GM18517 (cell line): ENCODE measurements around the gene WDR91.
"Not testable (repeated sequence)": the region's sequence is repeated elsewhere in the genome, so short reads cannot be mapped to it uniquely, and the experiment has no call there.

Experiments
- ATAC-seq: cut with Tn5 transposase; IDR thresholded peaks from one replicate; pipeline ENCODE4 v1.9.1; 2021; ENCODE audit warnings: mild to moderate bottlenecking, moderate library complexity; ENCODE audit not compliant: unreplicated experiment

WDR91 gene

DNA sequence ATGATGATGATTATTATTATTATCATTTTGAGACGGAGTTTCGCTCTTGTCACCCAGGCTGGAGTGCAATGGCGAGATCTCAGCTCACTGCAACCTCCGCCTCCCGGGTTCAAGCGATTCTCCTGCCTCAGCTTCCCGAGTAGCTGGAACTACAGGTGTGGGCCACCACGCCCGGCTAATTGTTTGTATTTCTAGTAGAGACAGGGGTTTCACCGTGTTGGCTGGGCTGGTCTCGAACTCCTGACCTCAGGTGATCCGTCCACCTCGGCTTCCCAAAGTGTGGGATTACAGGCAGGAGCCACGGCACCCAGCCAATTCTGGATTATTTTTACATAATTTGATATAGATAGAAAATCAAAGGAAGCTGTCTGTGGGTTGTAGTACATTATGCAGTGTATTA is 22.8 kb upstream of the WDR91 start:
- not testable (repeated sequence) for ATAC-seq

GRCh38 chr7:135233570-135233969 is 22.2 kb upstream of the WDR91 start, which contains the start of gene STRA8:
TSS of gene STRA8 (plus strand) at chr7:135233838. CDS start at chr7:135240525, 6,687 bp downstream.
- ATAC-seq: no peak

DNA sequence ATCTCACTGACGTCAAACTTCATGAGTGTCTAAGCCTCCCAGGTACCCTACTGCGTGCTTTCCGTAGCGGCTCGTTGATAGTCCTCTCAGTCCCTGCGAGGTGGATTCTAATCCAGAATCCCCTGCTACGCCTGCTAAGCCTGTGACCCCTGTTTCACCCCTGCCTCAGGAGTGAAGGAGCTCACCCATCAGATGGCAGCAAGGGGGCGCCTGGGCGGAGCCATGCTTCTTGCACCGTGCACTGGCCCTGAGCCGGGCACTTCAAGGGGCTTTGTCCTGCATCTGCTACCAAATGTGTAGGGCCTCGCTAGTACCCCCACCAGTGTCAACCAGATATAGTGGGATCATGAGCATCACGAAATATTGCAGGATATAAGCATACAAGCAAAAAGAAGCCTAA is 21.4 kb upstream of the WDR91 start:
- no peak for ATAC-seq

- no peak for ATAC-seq
Observed at GRCh38 chr7:135232087-135232486, 20.8 kb upstream of the WDR91 start.

DNA sequence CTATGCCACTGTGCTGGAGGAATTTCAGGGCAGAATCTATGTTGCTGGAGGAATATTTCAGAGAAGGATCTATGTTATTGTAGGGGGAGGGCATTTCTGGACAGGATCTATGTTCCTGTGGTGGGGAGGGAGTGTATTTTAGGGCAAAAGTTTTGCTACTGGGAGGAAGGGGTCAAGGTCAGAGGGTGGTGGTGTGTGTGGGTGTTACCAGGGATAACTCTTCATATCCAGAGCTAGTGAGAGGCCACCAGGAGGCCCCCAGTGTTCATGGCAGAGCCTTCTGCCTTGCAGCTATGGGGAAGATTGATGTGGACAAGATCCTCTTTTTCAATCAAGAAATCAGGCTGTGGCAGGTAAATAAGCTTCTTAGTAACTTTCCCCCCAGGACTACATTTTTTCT is 20.4 kb upstream of the WDR91 start:
- ATAC-seq: no peak

GRCh38 chr7:135224027-135224426 is 12.7 kb upstream of the WDR91 start:
- peak; percentile 53 for ATAC-seq

DNA sequence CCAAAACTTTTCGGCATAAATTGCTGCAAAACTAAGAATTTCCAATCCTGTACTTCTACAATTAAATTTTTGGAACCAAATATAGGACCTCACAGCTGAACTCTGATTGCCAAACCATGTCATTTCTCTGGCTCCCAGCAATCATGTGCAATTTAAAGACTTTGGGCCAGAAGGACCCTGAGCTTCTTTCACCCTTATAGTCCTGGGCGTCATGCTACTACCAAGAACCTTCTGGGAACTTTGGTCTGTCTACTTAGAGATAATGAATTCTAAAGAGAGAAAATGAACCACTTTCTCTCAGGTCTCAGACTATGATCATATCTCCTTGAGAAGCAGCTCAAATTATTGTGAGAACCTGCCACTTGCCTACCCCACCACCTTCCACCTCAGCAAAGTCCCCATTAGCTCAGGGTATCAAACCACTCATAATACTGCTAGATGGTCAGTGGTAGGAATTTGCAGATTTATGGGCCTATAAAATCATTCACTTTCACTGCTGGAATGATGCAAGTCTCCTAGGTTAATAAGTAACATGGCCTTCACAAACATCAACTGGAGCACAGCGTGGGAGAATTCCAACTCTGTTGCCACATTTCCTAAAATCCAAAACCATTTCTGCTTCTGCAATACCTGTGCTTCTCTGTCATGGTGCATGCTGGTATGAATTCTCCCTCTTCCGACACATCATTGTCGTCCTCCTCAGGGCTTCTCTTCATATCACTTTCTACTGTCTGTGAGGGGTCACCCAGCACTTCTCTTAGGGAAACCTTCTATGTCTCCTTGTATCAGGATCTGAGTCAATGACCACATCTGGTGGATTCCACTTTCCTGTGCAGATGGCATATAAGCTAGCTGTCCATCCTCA is 6.6 kb upstream of the WDR91 start:
- ATAC-seq: no peak

DNA sequence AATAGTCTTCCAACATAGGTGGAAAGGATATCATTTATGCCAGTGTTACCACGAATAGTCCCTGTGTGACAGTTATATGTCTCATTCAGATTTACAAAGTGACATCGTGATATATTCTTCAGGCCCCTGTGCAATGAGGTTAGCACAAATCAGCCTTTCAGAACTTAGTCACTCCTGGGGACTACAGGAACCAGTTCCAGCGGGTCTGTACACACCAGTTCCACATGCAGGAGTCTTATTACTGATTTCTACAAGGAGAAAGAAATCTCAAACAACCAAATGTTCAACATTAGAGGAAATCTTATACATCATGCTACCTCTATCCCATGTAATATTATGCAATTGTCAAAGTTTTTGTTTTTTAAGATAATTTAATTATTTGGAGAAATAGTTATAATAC is 4.4 kb upstream of the WDR91 start:
- no peak for ATAC-seq

- no peak for ATAC-seq
Observed at GRCh38 chr7:135215180-135215579, 3.9 kb upstream of the WDR91 start.

DNA sequence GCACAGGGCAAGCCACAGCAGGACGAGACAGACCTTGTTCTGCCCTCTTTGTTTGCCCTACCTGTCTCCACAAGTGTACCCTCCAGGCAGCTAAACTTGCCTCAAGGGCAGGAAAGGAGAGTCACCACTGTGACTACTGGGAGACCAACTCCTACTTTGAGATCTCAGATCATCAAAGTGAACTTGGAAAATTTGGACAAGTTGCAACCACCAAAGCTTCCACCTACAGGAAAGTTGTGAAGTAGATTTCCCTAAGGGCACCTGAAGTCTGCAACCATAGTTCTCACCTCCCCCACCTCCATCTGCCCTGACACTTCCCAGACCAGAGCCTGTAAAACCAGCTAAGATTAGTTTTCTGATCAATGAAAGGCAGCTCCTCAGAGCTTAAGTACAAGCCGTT is 2.5 kb upstream of the WDR91 start:
- no peak for ATAC-seq

- ATAC-seq: not testable (repeated sequence)
Observed at GRCh38 chr7:135211946-135212685, 790 bp upstream of the WDR91 start.

- ATAC-seq: no peak
Observed at GRCh38 chr7:135210888-135211178, 493 bp downstream of the WDR91 start.

- ATAC-seq: no peak
Observed at GRCh38 chr7:135209225-135209834, 2.0 kb downstream of the WDR91 start.

DNA sequence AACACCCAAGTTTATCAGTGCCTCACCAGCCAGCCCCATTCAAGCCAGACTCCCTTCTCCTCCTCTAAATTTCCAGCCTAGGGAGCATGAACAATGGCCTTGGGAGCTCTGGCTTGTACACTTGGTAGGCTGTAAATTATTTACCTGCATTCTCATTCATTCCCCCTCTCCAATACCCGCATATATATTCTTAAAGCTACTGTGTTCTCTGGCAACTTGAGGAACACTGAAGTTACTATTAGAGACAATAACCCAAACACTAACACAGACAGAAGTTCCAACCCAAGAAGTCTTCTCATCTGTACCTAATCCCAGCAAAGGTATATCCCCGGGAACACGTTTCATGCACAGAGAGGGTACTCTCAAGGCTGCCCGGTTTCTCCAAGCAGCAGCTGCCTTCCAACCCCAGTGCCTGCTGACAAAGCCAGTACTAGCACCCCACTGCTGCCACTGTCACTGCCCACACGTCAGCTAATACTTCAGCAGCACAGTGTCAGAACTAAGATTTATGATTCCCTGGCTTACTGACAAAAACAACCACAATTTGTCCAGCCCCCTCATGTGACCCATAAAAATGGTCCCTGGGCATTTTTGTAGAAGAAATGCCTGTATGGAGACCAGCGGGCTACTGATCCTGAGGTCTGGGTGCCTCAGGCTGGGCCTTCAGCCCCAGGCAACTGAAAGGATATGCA is 3.1 kb downstream of the WDR91 start:
- ATAC-seq: no peak

DNA sequence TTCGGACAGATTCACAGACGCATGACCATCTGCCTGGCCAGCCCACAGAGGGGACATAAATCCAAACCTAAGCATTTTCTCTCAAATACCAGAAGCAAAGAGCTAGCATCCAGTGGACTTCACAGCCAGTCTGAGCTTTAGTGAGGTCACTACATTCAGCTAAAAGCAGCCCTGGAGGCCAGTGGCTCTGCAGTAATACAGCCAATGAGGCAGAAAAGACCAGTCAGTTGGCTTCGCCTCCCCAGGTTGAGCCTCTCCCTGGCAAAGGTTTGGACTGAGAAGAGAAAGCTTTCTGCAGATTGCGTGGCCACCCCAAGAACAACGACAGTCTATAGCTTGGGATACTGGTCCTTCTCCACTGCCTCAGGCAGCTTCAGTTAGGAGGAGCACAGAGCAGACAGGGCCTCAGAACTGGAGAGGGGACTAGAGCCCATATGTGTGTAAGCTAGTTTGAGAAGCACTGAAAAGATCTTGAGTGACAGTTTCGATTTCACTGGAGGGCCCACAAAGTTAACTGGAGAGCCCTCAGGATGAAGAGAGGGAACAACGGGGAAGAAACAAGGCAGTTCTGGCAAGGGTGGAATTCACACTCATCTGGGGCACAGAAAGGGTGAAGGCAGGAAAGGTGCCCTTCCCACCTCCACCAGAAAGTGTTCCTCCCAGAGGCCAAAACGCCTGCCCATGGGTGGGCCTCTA is 3.8 kb downstream of the WDR91 start:
- no peak for ATAC-seq

DNA sequence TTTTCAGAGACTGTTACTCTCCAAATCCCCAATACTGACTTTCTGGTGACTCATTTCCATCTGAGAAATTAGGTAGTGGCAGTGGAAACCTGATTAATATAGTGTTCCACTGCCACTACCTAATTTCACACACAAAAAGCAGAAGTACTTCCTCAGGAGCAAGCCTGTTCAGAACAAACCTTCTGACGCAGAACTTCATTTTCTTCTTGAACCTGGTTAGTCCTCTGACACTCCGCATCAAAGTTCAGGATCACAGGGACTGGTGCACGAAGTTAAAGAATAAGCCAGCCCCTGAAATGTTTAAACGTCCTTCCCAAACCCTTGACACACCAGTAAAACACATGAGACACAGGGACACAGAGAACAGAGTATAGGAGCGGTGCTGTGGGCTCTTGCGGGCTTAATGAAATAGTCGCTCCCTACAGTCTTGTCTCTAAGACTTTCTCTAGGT is 4.4 kb downstream of the WDR91 start:
- peak; percentile 41 for ATAC-seq

DNA sequence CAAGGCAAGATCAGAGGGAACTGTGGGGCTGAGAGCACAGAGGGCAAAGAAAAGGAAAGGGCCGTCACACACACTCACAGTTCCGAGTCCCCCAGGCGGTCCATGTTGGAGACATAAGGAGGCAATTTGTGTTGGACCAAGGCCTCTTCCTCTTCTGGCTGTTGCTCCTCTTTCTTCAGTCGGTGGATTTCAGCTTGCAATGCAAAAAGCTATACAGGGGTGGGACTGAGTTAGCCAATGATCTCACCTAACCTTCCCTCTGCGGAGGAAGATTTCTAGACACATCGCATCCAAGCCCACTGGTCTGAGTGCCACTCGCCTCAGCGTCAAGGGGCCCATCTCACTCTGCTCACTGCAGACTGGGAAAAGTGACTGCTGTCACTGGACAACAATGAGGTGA is 5.5 kb downstream of the WDR91 start:
- ATAC-seq: no peak

- no peak for ATAC-seq
Observed at GRCh38 chr7:135204876-135205275, 6.5 kb downstream of the WDR91 start.

GRCh38 chr7:135204341-135204749 is 7.0 kb downstream of the WDR91 start:
- no peak for ATAC-seq

GRCh38 chr7:135201350-135201749 is 10.0 kb downstream of the WDR91 start:
- ATAC-seq: no peak
